GM18861 (cell line): ENCODE measurements around the gene GPR156.
"Not testable (repeated sequence)": the region's sequence is repeated elsewhere in the genome, so short reads cannot be mapped to it uniquely, and the experiment has no call there.

ENCODE experiments used
- ATAC-seq: cut with Tn5 transposase; IDR thresholded peaks from one replicate; pipeline ENCODE4 v1.9.1; 2021; ENCODE audit not compliant: unreplicated experiment

The GPR156 gene

DNA sequence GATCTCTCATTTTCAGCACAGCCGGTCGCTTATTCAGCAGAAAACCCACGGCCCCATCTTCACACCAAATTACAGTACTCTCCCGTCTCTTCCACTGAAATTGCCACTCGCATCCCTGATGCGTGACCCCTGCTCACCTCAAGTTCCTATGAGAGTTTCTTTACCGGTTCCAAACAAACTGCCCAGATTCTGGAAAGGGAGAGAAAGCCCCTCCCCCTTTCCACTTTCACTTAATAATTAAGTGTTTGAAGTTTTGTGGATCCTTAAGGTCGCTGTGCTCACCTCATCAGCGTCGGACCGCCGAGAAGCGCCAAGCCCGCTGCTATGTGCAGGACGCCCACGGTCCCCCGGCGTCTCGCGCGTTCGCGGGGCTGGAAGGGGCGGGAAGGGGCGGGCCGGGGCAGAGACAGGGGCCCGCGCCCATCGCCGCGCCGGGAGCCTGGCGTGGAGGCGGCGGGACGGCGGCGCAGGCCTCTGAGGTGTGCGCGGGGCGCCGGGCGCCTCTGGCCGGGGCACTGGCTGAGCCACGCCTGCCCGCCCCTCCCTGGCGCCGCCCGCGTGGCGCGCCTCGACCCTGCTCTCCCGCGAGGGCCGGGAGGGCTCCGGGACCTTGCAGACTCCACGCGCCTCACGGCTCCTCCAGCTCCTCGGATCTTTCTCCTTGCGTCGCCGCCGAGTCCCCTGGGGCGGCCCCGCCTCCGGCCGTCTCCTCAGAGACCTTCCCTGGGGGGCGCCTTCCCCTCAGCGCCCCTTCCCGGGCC lies at the start of gene GPR156:
GPR156 (minus strand) TSS at position 476 of the 761 bp plus-strand sequence. CDS start 41,124 bp downstream, outside the sequence.
- no peak for ATAC-seq

DNA sequence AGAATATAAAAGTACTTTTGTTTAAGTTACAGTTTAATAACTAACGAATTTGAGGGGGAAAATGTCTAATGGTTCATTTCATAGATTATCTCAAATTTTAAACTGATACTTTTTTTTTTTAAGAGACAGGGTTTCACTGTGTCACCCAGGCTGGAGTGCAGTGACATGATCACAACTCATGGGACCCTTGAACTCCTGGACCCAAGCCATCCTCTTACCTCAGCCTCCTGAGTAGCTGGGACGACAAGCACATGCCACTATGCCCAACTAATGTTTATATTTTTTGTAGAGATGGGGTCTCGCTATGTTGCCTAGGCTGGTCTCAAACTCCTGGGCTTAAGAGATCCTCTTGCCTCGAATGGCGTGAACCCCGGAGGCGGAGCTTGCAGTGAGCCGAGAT lies 47.6 kb upstream of the GPR156 start:
- no peak for ATAC-seq

GRCh38 chr3:120331076-120331475 lies 46.1 kb upstream of the GPR156 start:
- ATAC-seq, result no peak

DNA sequence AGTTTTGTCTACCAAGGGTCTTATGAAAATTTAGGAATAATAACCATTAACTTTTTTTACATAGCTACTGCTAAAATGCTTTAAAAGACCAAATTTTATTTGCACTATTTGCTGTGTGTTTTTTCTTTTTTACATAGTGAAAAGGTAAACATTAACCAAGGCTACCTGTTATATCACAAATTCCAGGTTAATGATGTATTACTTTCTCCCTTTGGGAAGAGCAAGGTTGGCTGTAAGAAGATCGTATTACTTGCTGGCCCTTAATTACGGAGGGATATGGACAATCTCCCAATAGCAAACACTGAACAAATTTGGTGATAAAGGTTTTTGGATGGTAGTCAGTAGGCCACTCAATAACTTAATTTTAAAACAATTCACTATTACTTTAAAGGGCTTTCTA lies 41.8 kb upstream of the GPR156 start:
- ATAC-seq, result no peak

DNA sequence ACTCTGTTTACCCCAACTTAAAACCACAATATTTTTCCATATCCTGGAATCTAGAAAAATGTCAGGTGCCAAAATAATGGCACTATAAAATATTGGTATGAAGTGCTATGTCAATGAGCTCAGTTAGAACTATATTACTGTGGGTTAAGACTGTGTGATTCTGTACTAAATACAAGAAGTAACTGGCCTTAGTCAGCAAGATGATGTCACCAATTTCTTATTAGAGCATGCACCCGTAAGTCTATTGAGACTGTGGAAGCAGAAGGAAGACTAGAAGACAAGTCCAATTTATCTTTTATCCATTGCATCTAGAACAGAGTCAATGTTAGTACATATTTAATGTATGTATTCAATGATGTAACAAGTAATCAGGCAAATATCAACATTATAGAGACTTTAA lies 39.2 kb upstream of the GPR156 start:
- no peak for ATAC-seq

DNA sequence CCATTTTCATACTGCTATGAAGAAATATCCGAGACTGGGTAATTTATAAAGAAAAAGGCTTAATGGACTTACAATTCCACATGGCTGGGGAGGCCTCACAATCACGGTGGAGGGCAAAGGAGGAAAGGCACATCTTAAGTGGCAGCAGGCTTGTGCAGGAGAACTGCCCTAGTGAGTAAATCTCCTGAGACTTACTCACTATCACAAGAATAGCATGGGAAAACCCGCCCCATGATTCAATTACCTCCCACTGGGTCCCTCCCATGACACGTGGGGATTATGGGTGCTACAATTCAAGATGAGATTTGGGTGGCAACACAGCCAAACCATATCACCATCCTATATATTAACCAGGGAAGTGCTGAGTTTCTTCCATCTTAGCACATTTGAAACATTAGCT lies 38.7 kb upstream of the GPR156 start:
- not testable (repeated sequence) for ATAC-seq

GRCh38 chr3:120311863-120312794 lies 27.1 kb upstream of the GPR156 start:
- no peak for ATAC-seq

DNA sequence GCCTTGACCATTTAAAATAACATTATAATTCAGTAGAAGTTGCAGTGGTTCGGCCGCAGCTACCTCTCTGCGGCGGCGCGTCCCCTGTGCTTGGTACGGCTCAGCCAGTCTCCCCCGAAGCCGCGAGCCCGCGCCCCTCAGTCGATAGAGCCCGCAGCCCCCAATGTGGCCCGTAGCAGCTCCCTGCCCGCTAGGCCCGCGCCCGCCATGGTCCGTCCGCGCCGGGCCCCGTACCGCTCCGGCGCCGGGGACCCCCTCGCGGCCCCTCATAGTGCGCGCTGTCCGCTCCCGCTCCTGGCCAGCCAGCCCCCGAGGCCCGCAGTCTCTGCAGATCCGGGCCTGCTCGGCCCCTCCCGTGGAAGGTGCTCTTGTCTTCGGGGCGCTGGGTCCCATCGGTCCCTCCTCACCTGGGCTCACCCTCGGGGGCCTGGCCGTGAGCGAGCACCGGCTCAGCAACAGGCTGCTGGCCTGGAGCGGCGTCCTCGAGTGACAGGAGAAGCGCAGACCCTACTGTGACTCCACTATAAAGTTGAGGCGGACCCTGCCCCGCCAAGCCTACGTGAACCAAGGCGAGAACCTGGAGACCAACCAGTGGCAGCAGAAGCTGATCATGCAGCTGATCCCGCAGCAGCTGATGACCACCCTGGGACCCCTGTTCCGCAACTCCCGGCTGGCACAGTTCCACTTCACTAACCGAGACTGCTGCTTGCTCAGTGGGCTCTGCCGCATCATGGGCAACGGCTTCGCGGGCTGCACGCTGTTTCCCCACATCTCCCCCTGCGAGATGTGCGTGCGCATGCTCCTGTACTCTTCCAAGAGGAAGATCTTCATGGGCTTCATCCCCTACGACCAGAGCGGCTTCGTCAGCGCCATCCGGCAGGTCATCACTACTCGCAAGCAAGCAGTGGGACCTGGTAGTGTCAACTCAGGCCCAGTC lies 21.8 kb upstream of the GPR156 start:
- no peak for ATAC-seq

- ATAC-seq, result no peak
Observed at GRCh38 chr3:120304616-120305015, 19.6 kb upstream of the GPR156 start.

- ATAC-seq, result no peak
Observed at GRCh38 chr3:120302361-120302760, 17.3 kb upstream of the GPR156 start.

- ATAC-seq, result no peak
Observed at GRCh38 chr3:120300971-120301370, 15.9 kb upstream of the GPR156 start.

DNA sequence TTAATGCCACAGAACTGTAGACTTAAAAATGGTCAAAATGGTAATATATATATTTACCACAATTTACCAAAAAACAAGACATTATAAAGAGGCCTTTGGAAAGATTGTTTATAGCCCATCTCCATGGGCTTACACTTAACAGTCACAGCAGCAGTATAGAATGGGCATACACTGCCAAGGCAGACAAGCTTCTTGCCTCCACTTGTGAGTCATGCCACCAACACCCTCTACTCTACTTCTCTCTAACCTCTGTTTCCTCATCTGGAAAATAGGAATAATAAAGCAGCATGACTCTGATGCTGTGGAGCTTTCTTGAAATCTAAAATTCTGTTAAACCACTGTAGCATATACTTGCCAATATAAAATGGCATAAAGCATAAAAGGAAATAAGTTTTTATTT lies 14.4 kb upstream of the GPR156 start:
- no peak for ATAC-seq

GRCh38 chr3:120298996-120299395 lies 14.0 kb upstream of the GPR156 start:
- ATAC-seq, result no peak

GRCh38 chr3:120291552-120291951 lies 6.5 kb upstream of the GPR156 start:
- ATAC-seq, result not testable (repeated sequence)

GRCh38 chr3:120289636-120290035 lies 4.6 kb upstream of the GPR156 start:
- ATAC-seq, result no peak

GRCh38 chr3:120286465-120286864 lies 1.4 kb upstream of the GPR156 start:
- no peak for ATAC-seq

DNA sequence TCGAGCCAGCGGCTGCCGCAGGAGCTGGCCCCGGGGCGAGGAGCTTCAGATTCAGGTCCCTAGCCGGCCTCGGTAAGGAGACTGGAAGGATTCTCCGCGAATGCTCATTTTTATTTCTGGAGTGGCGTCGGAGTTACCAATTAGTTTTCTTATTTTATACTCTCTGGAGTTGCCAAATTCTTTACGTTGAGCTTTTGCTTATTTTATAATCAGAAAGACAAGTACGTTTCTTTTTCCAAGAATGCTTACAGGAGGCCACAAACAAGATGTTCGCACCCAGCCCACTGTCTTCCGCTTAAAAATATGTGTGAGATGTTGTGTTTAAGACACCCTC lies 453 bp upstream of the GPR156 start:
- no peak for ATAC-seq

DNA sequence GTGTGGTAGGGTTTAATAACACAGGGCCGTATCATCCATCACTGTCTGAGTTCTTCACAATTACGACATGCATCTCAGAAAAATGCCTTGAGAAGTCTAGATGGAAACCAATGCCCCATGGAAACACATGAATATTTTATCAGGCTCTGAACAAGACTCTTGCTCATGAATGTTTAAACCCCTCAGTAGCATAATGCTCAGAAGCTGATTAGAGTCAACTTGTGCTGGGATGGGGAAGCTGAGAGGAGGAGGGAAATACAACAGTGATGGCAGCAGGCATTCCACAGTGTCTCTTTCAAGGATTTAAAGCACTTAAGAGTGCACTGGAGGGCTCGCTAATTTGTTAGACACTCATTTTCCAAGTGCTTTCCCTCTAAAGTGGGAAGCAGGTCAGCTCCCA lies 3.8 kb downstream of the GPR156 start:
- no peak for ATAC-seq

DNA sequence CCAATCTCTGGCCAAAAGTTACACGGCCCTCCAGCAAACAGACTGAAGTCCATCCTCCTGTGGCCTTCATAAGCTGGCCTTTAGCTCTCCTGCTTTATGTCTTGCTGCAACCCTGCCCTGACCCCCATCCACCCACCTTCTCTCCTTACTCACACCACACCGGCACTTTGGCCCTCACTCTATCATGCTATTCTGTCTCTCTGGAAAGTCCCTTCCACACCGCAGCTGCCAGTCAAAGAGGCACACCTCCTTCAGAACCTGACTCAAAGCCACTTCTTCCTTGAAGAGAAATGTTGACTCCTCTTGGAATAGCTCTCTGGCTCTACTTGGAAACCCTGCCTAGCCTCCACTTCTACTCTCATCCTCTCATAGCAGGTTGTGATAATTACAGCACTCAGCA lies 4.5 kb downstream of the GPR156 start:
- ATAC-seq, result no peak

- no peak for ATAC-seq
Observed at GRCh38 chr3:120280026-120280425, 5.0 kb downstream of the GPR156 start.

GRCh38 chr3:120276767-120277166 lies 8.3 kb downstream of the GPR156 start:
- no peak for ATAC-seq
